Measurements from ENCODE around the gene PRADC1. TPM values are rescaled to one million over a fixed set of nuclear protein-coding genes. Genes with fewer than 3 reads are reported as not detected.
"Not testable (repeated sequence)": the region's sequence is repeated elsewhere in the genome, so short reads cannot be mapped to it uniquely, and the experiment has no call there.

PRADC1 gene
- polyA plus RNA-seq, 6 donors from 2014 or later: 9.5 to 19.1 (median 10.6) TPM

GRCh38 chr2:73217160-73217559 lies 15.9 kb downstream of the PRADC1 start:
- Mint-ChIP-seq H3K9me3 (no peaks in the 10 kb centered on the region), H3K4me3 (peak overlapping the region in 2 of 8 donors; percentile 16 to 44), H3K27me3 (no peaks in the 10 kb centered on the region), H3K27ac (no peak overlapping the region), H3K4me1 (peaks cover 26 to 43% (median 37%) of the 10 kb centered on the region in 3 donors), H3K36me3 (peaks cover 9 to 15% of the 10 kb centered on the region in 2 donors)
- no peak for ATAC-seq (ENCODE audit: low read depth in 2 of 2)
- no peak for DNase-seq

GRCh38 chr2:73215254-73215653 lies 17.8 kb downstream of the PRADC1 start:
- Mint-ChIP-seq H3K27me3 (peaks cover under 1 to 2% (median 1%) of the 10 kb centered on the region in 3 donors), H3K9me3 (no peaks in the 10 kb centered on the region), H3K4me1 (peaks cover 26 to 44% (median 37%) of the 10 kb centered on the region in 3 donors), H3K4me3 (peak overlapping the region; percentile 64 to 97 (median 92)), H3K27ac (peak overlapping the region in 4 of 6 donors; percentile 23 to 94 (median 78)), H3K36me3 (no peaks in the 10 kb centered on the region)
- ATAC-seq (ENCODE audit: low read depth in 2 of 2) (no peak), DNase-seq (no peak)

GRCh38 chr2:73214120-73215035 lies 18.7 kb downstream of the PRADC1 start, which contains the start of gene SMYD5:
Gene SMYD5 (plus strand): TSS chr2:73214245. CDS start chr2:73214267, 22 bp downstream.
- H3K4me3 Mint-ChIP-seq: peak within 1 kb of the TSS; percentile 89 to 97 (median 94)
- DNase-seq (peak; percentile 88), ATAC-seq (ENCODE audit: low read depth in 2 of 2) (peak; percentile 94 to 95)
- H3K36me3 Mint-ChIP-seq: no peaks in the 10 kb centered on the region
- H3K4me1 Mint-ChIP-seq: peaks cover 26 to 44% (median 32%) of the 10 kb centered on the region in 3 donors
- H3K9me3 Mint-ChIP-seq: no peaks in the 10 kb centered on the region
- peak within 1 kb of the TSS; percentile 91 to 96 (median 94) for H3K27ac Mint-ChIP-seq
- H3K27me3 Mint-ChIP-seq: peaks cover 9 to 11% (median 10%) of the 10 kb centered on the region in 3 donors

GRCh38 chr2:73212448-73213176 lies 20.4 kb downstream of the PRADC1 start:
- H3K4me3 Mint-ChIP-seq: peak overlapping the region in 6 of 8 donors; percentile 33 to 94 (median 80)

GRCh38 chr2:73212098-73212447 lies 21.0 kb downstream of the PRADC1 start:
- H3K27ac Mint-ChIP-seq: peak overlapping the region in 2 of 6 donors; percentile 13 to 44

More at GRCh38 chr2:73212448-73213176, 20.4 kb downstream of the PRADC1 start:
- H3K4me1 Mint-ChIP-seq: peaks cover 26 to 44% (median 26%) of the 10 kb centered on the region in 3 donors
- DNase-seq (peak; percentile 61), ATAC-seq (ENCODE audit: low read depth in 2 of 2) (peak; percentile 62 to 66)
- H3K27ac Mint-ChIP-seq: peak overlapping the region in 3 of 6 donors; percentile 13 to 65 (median 14)
- no peaks in the 10 kb centered on the region for H3K9me3 Mint-ChIP-seq
- H3K36me3 Mint-ChIP-seq: no peaks in the 10 kb centered on the region
- H3K27me3 Mint-ChIP-seq: peaks cover 16 to 28% (median 24%) of the 10 kb centered on the region in 3 donors

GRCh38 chr2:73210696-73211095 lies 22.3 kb downstream of the PRADC1 start:
- H3K36me3 Mint-ChIP-seq: no peaks in the 10 kb centered on the region
- H3K27me3 Mint-ChIP-seq: peaks cover 17 to 36% (median 31%) of the 10 kb centered on the region in 3 donors
- peaks cover 25 to 35% (median 25%) of the 10 kb centered on the region in 3 donors for H3K4me1 Mint-ChIP-seq
- H3K27ac Mint-ChIP-seq: no peak overlapping the region
- H3K4me3 Mint-ChIP-seq: no peak overlapping the region
- no peaks in the 10 kb centered on the region for H3K9me3 Mint-ChIP-seq
- no peak for DNase-seq
- no peak for ATAC-seq (ENCODE audit: low read depth in 2 of 2)

More at GRCh38 chr2:73212098-73212447, 21.0 kb downstream of the PRADC1 start:
- DNase-seq: no peak
- Mint-ChIP-seq H3K9me3 (no peaks in the 10 kb centered on the region), H3K4me1 (peaks cover 26 to 42% (median 26%) of the 10 kb centered on the region in 3 donors), H3K36me3 (no peaks in the 10 kb centered on the region), H3K27me3 (peaks cover 17 to 31% (median 29%) of the 10 kb centered on the region in 3 donors), H3K4me3 (peak overlapping the region in 1 of 8 donors; percentile 89)
- no peak for ATAC-seq (ENCODE audit: low read depth in 2 of 2)

GRCh38 chr2:73210019-73210418 lies 23.0 kb downstream of the PRADC1 start:
- DNase-seq (no peak), ATAC-seq (ENCODE audit: low read depth in 2 of 2) (no peak)
- no peaks in the 10 kb centered on the region for H3K36me3 Mint-ChIP-seq
- no peaks in the 10 kb centered on the region for H3K9me3 Mint-ChIP-seq
- peaks cover 18 to 30% (median 19%) of the 10 kb centered on the region in 3 donors for H3K4me1 Mint-ChIP-seq
- H3K27ac Mint-ChIP-seq: no peak overlapping the region
- H3K4me3 Mint-ChIP-seq: peak overlapping the region in 1 of 8 donors; percentile 28
- H3K27me3 Mint-ChIP-seq: peaks cover 18 to 39% (median 33%) of the 10 kb centered on the region in 3 donors

- ATAC-seq (ENCODE audit: low read depth in 2 of 2): no peak
- Mint-ChIP-seq H3K36me3 (no peaks in the 10 kb centered on the region), H3K9me3 (no peaks in the 10 kb centered on the region), H3K27ac (peak overlapping the region in 1 of 6 donors; percentile 85), H3K4me1 (peaks cover under 1 to 19% (median 5%) of the 10 kb centered on the region in 3 donors), H3K4me3 (no peak overlapping the region), H3K27me3 (peaks cover 27 to 55% (median 43%) of the 10 kb centered on the region in 3 donors)
- no peak for DNase-seq
Observed at GRCh38 chr2:73208258-73208657, 24.8 kb downstream of the PRADC1 start.

GRCh38 chr2:73205611-73206010 lies 27.4 kb downstream of the PRADC1 start:
- no peak overlapping the region for H3K27ac Mint-ChIP-seq
- H3K4me1 Mint-ChIP-seq: peaks cover 0 to 14% (median 0%) of the 10 kb centered on the region in 3 donors
- H3K9me3 Mint-ChIP-seq: no peaks in the 10 kb centered on the region
- no peak for ATAC-seq (ENCODE audit: low read depth in 2 of 2)
- H3K4me3 Mint-ChIP-seq: no peak overlapping the region
- H3K27me3 Mint-ChIP-seq: peaks cover 34 to 69% (median 51%) of the 10 kb centered on the region in 3 donors
- no peak for DNase-seq
- no peaks in the 10 kb centered on the region for H3K36me3 Mint-ChIP-seq

GRCh38 chr2:73203055-73203681 lies 29.9 kb downstream of the PRADC1 start:
- peak overlapping the region in 7 of 8 donors; percentile 5 to 76 (median 68) for H3K4me3 Mint-ChIP-seq
- no peaks in the 10 kb centered on the region for H3K9me3 Mint-ChIP-seq
- H3K27me3 Mint-ChIP-seq: peaks cover 32 to 73% (median 45%) of the 10 kb centered on the region in 3 donors
- DNase-seq (no peak), ATAC-seq (ENCODE audit: low read depth in 2 of 2) (peak; percentile 13 to 27)
- no peaks in the 10 kb centered on the region for H3K36me3 Mint-ChIP-seq
- no peak overlapping the region for H3K27ac Mint-ChIP-seq
- peaks cover 0 to 14% (median 0%) of the 10 kb centered on the region in 3 donors for H3K4me1 Mint-ChIP-seq

- H3K36me3 Mint-ChIP-seq: no peaks in the 10 kb centered on the region
- H3K4me1 Mint-ChIP-seq: peaks cover 0 to 14% (median 0%) of the 10 kb centered on the region in 3 donors
- H3K9me3 Mint-ChIP-seq: no peaks in the 10 kb centered on the region
- peaks cover 36 to 73% (median 45%) of the 10 kb centered on the region in 3 donors for H3K27me3 Mint-ChIP-seq
- H3K4me3 Mint-ChIP-seq: peak within 1 kb of the TSS; percentile 32 to 80 (median 73)
- no peak for DNase-seq
- peak; percentile 47 to 50 for ATAC-seq (ENCODE audit: low read depth in 2 of 2)
- peak within 1 kb of the TSS in 1 of 6 donors; percentile 41 for H3K27ac Mint-ChIP-seq
Observed at GRCh38 chr2:73202156-73203054, 30.6 kb downstream of the PRADC1 start, which contains the start of gene NOTO. Gene NOTO (plus strand): TSS chr2:73202574. CDS start chr2:73202667, 93 bp downstream.

GRCh38 chr2:73200281-73200680 lies 32.8 kb downstream of the PRADC1 start:
- not testable (repeated sequence) for H3K27ac Mint-ChIP-seq; H3K9me3 Mint-ChIP-seq; H3K4me3 Mint-ChIP-seq; H3K4me1 Mint-ChIP-seq; H3K36me3 Mint-ChIP-seq; ATAC-seq (ENCODE audit: low read depth in 2 of 2); DNase-seq
- peaks cover 46 to 75% (median 46%) of the 10 kb centered on the region in 3 donors for H3K27me3 Mint-ChIP-seq

Measured in naive B cell (primary cell).